ENCODE measurements around the gene TCF4. TPM values are rescaled to one million over a fixed set of nuclear protein-coding genes. Genes with fewer than 3 reads are reported as not detected.
A peak's percentile ranks its signal among the peaks of the same experiment; 100 is the strongest.

TCF4 gene
- total RNA-seq, 1 experiment from 2014 or later = 12.5 TPM

DNA sequence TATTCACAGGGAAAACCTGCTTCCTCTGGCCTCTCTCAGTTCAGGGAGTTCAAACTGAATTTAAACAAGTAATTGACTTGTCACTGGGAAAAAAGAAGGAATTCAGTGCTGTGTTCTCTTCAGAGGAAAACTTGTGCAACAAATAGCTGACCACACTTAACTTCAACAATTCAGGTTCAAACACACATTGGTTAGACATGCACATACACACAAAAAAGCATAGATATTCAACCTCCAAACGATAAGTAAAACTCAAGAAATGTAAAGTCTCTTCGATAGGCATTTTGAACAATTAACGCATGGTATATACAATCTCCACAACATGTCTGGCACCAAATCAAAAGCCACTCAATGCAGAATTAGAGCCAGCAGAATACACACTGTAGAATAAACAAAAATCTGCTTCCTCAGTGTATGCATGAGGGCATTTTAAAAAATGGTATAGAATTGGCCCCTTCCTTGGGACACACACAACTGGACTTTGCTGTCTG lies 269.0 kb downstream of the TCF4 start:
- Histone ChIP-seq H3K9me3 (ENCODE audit: low read length) (no peaks in the 10 kb centered on the region), H2AFZ (ENCODE audit: low read length) (no peak overlapping the region), H3K9ac (ENCODE audit: low read length) (no peak overlapping the region), H3K79me2 (ENCODE audit: low read length) (no peaks in the 10 kb centered on the region), H3K4me1 (ENCODE audit: insufficient read depth, low read length) (peaks cover 4% of the 10 kb centered on the region; the same call in 1 of the 2 replicates), H3K27me3 (ENCODE audit: low read length) (no peaks in the 10 kb centered on the region), H4K20me1 (ENCODE audit: low read length) (no peaks in the 10 kb centered on the region), H3K4me2 (ENCODE audit: low read length) (0 out of 2 replicates have a peak overlapping the region, but pooled peaks have one; percentile 5), H3K36me3 (ENCODE audit: low read depth, low read length) (no peaks in the 10 kb centered on the region), H3K4me3 (ENCODE audit: low read length) (no peak overlapping the region), H3K27ac (ENCODE audit: low read length) (no peak overlapping the region), H3K9me2 (replicated peaks; ENCODE audit: low read length) (no peaks in the 10 kb centered on the region), H3F3A (ENCODE audit: low read length, unreplicated experiment) (no peaks in the 10 kb centered on the region)
- ChIA-PET CTCF (no interaction called here), POLR2A (ENCODE audit: unreplicated experiment) (no interaction called here)
- BruUV-seq (replicated peaks) = no TSS peak
- TF ChIP-seq, protein P1, sequence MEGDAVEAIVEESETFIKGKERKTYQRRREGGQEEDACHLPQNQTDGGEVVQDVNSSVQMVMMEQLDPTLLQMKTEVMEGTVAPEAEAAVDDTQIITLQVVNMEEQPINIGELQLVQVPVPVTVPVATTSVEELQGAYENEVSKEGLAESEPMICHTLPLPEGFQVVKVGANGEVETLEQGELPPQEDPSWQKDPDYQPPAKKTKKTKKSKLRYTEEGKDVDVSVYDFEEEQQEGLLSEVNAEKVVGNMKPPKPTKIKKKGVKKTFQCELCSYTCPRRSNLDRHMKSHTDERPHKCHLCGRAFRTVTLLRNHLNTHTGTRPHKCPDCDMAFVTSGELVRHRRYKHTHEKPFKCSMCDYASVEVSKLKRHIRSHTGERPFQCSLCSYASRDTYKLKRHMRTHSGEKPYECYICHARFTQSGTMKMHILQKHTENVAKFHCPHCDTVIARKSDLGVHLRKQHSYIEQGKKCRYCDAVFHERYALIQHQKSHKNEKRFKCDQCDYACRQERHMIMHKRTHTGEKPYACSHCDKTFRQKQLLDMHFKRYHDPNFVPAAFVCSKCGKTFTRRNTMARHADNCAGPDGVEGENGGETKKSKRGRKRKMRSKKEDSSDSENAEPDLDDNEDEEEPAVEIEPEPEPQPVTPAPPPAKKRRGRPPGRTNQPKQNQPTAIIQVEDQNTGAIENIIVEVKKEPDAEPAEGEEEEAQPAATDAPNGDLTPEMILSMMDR (conservative IDR thresholded peaks at IDR 0.05; ENCODE audit: low read depth, low read length) = no peak
- TF ChIP-seq EZH2phosphoT487 (IDR thresholded peaks at IDR 0.05; ENCODE audit: borderline replicate concordance, low read length) (no peak), EZH2 (IDR thresholded peaks at IDR 0.05; ENCODE audit: low read length, unreplicated experiment) (no peak)
- ATAC-seq (no peak), DNase-seq (no peak)
- intact Hi-C loops (cut with micrococcal nuclease) = no loop called here

DNA sequence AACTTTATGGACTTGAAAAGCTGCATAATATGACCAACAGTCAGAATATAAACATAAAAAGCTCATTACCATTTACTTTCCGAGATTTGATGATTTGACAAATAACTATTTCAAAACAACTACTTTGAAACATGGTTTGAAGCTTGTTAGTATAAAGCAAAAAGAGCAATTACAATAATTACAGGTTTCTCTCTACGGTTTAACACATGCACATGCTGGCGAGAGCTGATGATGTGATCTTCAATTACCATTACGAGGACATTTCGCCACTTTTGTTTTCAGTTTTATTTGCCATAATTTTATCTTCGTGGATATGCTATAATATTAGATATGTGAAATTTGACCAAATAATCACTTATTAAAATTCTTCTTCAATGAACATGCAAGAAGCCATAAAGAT lies 270.1 kb downstream of the TCF4 start:
- H3K36me3 ChIP-seq (ENCODE audit: low read depth, low read length) = no peaks in the 10 kb centered on the region
- no peak overlapping the region for H3K9ac ChIP-seq (ENCODE audit: low read length)
- H3K9me3 ChIP-seq (ENCODE audit: low read length) = no peaks in the 10 kb centered on the region
- H3K9me2 ChIP-seq (replicated peaks; ENCODE audit: low read length) = no peaks in the 10 kb centered on the region
- no peak overlapping the region for H3K27ac ChIP-seq (ENCODE audit: low read length)
- intact Hi-C loops (cut with micrococcal nuclease) = no loop called here
- ChIA-PET CTCF (no interaction called here), POLR2A (ENCODE audit: unreplicated experiment) (no interaction called here)
- H3F3A ChIP-seq (ENCODE audit: low read length, unreplicated experiment) = no peaks in the 10 kb centered on the region
- no peak overlapping the region for H3K4me3 ChIP-seq (ENCODE audit: low read length)
- ATAC-seq = no peak
- H3K27me3 ChIP-seq (ENCODE audit: low read length) = no peaks in the 10 kb centered on the region
- DNase-seq = no peak
- no TSS peak for BruUV-seq (replicated peaks)
- peaks cover 4% of the 10 kb centered on the region; the same call in 1 of the 2 replicates for H3K4me1 ChIP-seq (ENCODE audit: insufficient read depth, low read length)
- no peaks in the 10 kb centered on the region for H4K20me1 ChIP-seq (ENCODE audit: low read length)
- no peaks in the 10 kb centered on the region for H3K79me2 ChIP-seq (ENCODE audit: low read length)
- TF ChIP-seq EZH2phosphoT487 (IDR thresholded peaks at IDR 0.05; ENCODE audit: borderline replicate concordance, low read length) (no peak), EZH2 (IDR thresholded peaks at IDR 0.05; ENCODE audit: low read length, unreplicated experiment) (no peak)
- TF ChIP-seq, protein P1 (conservative IDR thresholded peaks at IDR 0.05; ENCODE audit: low read depth, low read length) = no peak
- no peak overlapping the region for H2AFZ ChIP-seq (ENCODE audit: low read length)
- no peak overlapping the region for H3K4me2 ChIP-seq (ENCODE audit: low read length)

DNA sequence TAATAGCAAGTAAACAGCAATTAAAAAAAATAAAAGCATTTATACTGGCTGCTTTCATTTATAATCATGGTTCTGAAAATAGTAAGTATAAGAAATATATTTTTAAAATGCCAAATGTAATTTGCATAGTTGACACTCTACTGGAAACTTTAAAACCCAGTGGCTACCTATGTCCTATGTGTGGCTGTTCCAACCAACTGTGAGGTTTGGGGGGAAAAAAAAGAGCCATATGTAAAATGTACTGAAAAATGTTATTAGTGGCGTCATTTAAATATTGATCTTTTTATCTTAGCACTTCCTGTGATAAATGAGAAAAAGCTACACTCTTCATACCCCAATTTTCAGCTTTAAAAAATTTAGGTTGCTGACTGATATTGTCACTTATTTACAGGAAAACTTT lies 270.7 kb downstream of the TCF4 start:
- H3K27me3 ChIP-seq (ENCODE audit: low read length) = no peaks in the 10 kb centered on the region
- no peak overlapping the region for H3K4me3 ChIP-seq (ENCODE audit: low read length)
- intact Hi-C loops (cut with micrococcal nuclease) = no loop called here
- peaks cover 4% of the 10 kb centered on the region; the same call in 1 of the 2 replicates for H3K4me1 ChIP-seq (ENCODE audit: insufficient read depth, low read length)
- no peaks in the 10 kb centered on the region for H3K36me3 ChIP-seq (ENCODE audit: low read depth, low read length)
- ATAC-seq (no peak), DNase-seq (no peak)
- no TSS peak for BruUV-seq (replicated peaks)
- TF ChIP-seq EZH2 (IDR thresholded peaks at IDR 0.05; ENCODE audit: low read length, unreplicated experiment) (no peak), EZH2phosphoT487 (IDR thresholded peaks at IDR 0.05; ENCODE audit: borderline replicate concordance, low read length) (no peak)
- no peaks in the 10 kb centered on the region for H4K20me1 ChIP-seq (ENCODE audit: low read length)
- no peaks in the 10 kb centered on the region for H3K79me2 ChIP-seq (ENCODE audit: low read length)
- H3K9me3 ChIP-seq (ENCODE audit: low read length) = no peaks in the 10 kb centered on the region
- POLR2A ChIA-PET (ENCODE audit: unreplicated experiment) = no interaction called here
- H2AFZ ChIP-seq (ENCODE audit: low read length) = no peak overlapping the region
- CTCF ChIA-PET = no interaction called here
- H3K27ac ChIP-seq (ENCODE audit: low read length) = no peak overlapping the region
- no peaks in the 10 kb centered on the region for H3F3A ChIP-seq (ENCODE audit: low read length, unreplicated experiment)
- no peak overlapping the region for H3K9ac ChIP-seq (ENCODE audit: low read length)
- no peaks in the 10 kb centered on the region for H3K9me2 ChIP-seq (replicated peaks; ENCODE audit: low read length)
- no peak overlapping the region for H3K4me2 ChIP-seq (ENCODE audit: low read length)
